Measurements from ENCODE around the gene SUPT6H.

DNA sequence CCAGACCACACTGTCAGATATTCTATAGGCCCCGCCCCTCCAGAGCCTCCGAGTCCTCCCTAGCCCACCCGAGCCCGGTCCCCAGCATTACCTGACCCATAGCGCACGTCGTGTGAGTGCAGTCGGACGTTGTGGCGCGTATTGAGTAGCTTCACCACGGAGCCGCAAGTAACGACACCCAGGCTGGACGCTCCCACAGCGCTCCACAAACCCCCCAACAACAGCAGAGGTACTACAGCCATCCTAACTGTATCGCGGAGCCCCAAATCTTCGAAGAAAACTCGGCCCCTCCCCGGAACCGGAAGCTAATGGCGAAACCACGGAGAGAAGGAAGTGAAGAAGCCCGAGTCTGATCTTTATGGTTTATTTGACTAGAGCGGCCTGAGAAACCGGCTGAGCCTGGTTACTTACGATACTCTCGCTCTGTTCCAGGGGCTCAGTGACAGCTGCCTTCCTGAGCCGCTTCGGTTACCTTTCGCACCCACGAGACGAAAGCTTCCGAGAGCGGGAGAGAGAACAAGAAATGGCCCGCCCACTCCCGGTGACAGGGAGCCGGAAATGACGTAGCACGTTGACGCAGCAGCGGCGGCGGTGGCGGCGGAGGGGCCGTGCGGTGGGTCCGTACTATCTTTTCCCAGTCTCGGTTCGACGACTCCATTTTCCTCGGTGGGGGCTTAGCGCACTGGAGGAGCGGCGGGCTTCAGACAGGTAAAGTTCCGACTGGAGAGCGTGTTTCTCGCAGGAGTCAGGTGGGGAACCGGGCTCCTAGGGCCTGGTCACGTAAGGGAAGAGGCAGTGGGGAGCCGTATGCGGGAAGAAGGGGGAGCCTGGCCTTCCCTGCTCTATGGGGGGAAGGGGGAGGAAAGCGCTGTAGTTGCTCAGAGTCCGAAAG lies at the start of gene SUPT6H, which contains the start of gene SDF2:
- TF ChIP-seq, protein P1, sequence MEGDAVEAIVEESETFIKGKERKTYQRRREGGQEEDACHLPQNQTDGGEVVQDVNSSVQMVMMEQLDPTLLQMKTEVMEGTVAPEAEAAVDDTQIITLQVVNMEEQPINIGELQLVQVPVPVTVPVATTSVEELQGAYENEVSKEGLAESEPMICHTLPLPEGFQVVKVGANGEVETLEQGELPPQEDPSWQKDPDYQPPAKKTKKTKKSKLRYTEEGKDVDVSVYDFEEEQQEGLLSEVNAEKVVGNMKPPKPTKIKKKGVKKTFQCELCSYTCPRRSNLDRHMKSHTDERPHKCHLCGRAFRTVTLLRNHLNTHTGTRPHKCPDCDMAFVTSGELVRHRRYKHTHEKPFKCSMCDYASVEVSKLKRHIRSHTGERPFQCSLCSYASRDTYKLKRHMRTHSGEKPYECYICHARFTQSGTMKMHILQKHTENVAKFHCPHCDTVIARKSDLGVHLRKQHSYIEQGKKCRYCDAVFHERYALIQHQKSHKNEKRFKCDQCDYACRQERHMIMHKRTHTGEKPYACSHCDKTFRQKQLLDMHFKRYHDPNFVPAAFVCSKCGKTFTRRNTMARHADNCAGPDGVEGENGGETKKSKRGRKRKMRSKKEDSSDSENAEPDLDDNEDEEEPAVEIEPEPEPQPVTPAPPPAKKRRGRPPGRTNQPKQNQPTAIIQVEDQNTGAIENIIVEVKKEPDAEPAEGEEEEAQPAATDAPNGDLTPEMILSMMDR (conservative IDR thresholded peaks at IDR 0.05; ENCODE audit: low read length), result no peak
- no peak for TF ChIP-seq EZH2phosphoT487 (IDR thresholded peaks at IDR 0.05; ENCODE audit: borderline replicate concordance, low read depth, low read length)

All from OCI-LY7 (cell line).